Measurements from ENCODE around the gene PITPNC1. TPM values are rescaled to one million over a fixed set of nuclear protein-coding genes. Genes with fewer than 3 reads are reported as not detected.
"Not testable (repeated sequence)": the region's sequence is repeated elsewhere in the genome, so short reads cannot be mapped to it uniquely, and the experiment has no call there.

Gene PITPNC1
- total RNA-seq, 1 donor from 2014 or later: 70.9 TPM

DNA sequence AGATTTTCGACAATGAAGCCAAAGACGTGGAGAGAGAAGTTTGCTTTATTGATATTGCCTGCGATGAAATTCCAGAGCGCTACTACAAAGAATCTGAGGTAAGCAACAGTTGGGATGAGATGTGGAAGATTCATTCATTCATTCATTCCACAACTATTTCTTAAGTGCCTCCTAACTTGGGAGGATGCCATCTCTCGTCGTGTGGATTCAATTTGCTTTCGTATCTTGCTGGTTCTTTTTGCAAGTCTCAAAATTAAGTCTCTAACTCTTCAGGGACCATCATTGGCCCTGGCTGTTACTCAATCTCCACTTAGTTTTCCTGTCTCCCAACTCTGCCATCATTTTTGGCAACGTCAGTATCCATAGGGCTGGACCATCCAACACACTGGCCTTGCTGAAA, 255.1 kb downstream of the PITPNC1 start:
- FAIRE-seq (no peak), DNase-seq (ENCODE audit: low spot score in 2 of 2) (no peak)

DNA sequence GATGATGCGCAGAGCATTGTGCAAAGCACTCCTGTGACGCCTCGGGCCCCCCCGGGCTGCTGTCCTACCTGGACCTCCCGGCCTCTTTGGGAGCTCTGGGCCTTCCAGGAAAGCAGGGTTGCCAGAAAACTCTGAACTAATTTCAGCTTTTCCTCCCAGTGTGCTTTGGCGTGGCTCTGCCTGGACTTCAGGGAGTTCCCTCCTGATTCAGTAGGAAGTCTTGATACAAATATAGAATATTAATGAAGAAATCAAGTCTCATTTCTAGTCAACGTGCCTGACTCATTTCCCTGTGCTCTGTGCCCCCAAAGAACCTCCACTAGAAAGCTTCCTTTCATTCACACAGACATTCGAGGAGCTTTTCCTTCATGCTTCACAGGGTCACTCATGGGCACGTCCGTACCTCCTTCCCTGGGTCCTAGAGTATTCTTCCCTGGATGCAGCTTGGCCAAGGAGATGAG, 256.7 kb downstream of the PITPNC1 start:
- DNase-seq (ENCODE audit: low spot score in 2 of 2) (no peak), FAIRE-seq (no peak)

DNA sequence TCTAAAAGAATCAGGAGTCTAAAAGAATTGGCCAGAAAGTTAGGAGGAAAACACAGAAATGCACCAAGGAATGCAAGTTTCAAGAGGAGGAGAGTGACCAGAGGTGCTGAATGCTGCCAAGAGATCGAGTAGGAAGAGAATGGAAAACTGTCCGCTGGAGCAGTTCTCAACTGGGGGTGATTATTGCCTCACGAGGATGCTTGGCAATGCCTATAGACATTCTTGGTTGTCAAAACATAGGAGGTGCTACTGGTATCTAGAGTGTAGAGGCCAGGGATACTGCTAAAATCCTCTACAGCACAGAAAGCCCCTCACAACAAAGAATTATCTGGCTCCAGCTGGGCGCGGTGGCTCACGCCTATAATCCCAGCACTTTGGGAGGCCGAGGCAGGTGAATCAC, 258.6 kb downstream of the PITPNC1 start:
- DNase-seq (ENCODE audit: low spot score in 2 of 2): no peak
- FAIRE-seq: no peak

DNA sequence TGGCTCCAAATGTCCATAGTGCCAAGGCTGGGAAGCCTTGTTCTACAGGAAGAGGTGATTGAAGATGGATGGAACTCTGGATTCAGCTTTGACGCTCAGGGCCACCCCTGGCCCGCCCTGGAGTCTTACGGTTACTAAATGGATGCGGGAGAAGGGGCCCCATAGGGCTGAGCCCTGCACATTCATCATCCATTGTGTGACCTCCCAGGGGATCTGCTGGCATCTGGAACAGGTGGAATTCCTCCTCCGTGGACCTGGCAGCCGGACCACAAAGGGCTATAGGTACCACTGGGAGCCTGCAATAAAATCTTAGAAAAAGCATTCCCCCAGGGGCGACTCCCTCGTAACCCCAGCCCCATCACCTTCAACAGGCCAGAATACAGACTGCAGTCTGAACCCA, 259.2 kb downstream of the PITPNC1 start:
- DNase-seq (ENCODE audit: low spot score in 2 of 2): no peak

DNA sequence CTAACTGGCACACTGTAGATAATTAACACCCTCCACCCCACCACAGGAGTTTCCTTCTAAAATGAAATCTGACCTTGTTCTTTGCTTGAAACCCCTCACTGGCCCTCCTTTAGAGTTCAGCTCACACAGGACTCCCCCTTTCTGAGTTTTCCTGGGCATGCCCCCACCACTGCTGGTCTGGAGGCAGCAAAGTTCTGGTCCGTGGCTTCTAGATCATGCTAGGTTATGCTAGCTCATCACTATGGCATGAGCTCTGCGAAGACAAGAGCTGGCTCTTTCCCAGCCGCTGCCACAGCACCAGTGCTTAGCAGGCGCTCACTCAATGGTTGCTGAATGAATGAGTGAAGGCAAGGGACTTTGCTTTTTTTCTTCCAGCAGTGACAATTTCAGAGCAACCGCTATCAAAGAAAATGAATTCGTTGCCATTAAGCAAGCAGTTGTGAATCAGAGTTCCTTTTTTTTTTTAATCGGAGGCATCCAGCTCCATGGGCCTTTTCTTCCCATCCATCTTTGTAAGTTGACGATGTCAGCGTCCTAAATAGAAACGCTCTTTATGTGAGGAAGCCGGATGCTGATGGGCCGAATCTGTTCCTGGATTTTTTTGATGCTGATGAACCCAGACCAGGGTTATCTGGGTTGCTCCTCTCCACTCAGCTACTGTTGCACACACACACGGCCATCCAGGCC, 259.9 kb downstream of the PITPNC1 start:
- DNase-seq (ENCODE audit: low spot score in 2 of 2) (no peak), FAIRE-seq (no peak)

More for the DNA sequence above, 259.2 kb downstream of the PITPNC1 start:
- no peak for FAIRE-seq

DNA sequence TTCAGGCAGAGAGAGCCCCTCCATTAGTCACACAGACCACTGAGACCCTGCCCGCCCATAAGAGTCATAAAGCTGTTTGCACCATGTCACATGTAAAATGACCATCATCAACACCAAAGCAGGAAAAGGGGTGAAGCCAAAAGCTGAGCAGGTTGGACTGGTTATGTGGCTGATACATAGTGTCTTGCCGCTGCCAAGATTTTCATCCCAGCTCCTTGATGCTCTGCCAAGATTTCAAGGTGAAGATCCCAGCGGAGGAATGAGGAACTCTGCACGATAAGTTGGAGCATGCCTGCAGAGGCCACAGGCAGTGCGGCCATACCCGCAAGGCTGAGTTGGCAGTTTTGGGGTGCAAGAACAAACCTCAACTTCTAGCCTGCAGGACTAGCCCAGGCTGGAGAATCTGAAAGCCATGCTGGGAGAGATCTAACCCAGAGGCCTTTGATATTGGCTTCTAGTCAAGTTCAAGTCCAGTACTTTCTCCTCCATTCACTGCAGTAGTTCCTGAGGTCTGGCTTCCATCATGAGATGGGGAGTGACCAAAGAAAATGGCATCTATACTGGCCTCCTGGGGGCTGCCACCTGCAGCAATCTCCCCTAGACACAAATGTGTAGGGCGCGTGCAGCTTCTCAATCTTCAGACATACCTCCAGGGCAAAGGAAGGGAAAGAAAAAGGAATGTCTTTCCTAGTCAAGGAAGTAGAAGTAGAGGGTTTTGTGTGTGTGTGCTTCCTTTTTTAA, 261.0 kb downstream of the PITPNC1 start:
- FAIRE-seq (no peak), DNase-seq (ENCODE audit: low spot score in 2 of 2) (no peak)

DNA sequence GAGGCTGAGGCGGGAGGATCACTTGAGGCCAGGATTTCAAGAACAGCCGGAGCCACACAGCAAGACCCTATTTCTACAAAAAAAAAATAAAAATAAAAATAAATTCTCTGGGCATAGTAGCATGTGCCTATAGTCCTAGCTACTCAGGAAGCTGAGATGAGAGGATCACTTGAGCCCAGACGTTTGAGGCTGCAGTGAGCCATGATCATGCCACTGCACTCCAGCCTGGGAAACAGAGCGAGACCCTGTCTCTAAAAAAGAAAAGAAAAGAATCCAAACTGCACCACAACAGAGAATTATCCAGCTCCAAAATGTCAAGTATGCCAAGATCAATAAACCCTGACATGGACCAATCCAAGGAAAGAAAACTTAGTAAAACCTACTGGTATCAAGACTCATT, 261.8 kb downstream of the PITPNC1 start:
- DNase-seq (ENCODE audit: low spot score in 2 of 2) (no peak), FAIRE-seq (no peak)

DNA sequence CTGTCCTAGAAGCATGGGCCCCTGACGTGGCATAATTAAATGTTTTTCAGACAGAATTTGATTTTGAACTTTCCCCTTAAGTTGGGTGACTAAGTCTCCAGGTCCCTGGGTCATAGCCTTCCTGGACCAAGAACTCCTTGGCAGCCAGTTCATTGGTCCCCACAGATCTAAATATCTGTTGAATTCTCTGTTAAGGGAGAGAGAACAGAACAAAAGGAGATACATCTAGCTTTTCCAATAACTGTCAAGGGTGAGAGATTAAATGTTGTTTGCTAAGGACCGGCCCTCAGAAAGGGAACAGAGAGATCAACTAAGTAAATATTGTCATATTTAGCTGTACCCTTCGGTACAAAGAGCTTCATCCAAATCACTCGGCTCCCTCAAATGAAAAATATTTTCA, 262.5 kb downstream of the PITPNC1 start:
- DNase-seq (ENCODE audit: low spot score in 2 of 2) (no peak), FAIRE-seq (no peak)

DNA sequence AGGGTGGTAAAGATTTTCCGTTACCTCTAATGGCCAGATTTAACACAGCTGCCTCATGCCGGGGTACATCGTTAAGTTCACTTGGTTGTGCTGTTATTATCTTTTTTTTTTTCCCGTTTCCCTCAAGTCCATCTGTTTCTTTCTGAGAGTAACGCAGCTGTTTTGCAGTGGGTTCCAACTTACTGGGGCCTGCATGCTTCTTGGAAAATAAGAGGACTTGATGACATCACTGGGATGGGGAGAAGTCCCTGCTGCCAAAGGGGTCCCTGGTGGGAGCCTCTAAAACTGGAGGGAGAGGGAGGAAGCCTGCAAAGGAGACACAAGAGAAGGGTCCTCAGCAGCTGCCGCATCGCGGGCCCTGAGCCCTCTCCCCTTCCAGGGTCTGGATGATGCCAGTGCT, 262.9 kb downstream of the PITPNC1 start:
- FAIRE-seq: no peak
- no peak for DNase-seq (ENCODE audit: low spot score in 2 of 2)

DNA sequence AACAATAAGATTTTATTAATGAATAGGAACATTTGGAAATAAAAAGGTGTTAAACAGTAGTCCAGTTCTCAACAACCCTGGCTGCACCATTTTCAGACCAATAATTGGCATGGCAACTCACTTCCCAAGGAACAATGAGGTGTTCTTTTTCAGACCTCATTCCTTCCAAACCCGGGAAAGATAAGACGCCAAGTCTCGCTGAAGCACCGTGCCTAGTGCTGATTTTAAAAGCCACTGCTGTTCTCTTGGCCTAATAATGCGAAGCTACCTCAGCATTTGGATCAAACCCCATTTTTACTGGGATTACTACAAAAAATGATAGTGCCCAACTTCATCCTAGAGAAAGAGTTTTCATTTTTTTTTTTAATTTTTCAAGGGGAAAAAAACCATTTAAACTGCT, 265.4 kb downstream of the PITPNC1 start:
- FAIRE-seq (no peak), DNase-seq (ENCODE audit: low spot score in 2 of 2) (no peak)

DNA sequence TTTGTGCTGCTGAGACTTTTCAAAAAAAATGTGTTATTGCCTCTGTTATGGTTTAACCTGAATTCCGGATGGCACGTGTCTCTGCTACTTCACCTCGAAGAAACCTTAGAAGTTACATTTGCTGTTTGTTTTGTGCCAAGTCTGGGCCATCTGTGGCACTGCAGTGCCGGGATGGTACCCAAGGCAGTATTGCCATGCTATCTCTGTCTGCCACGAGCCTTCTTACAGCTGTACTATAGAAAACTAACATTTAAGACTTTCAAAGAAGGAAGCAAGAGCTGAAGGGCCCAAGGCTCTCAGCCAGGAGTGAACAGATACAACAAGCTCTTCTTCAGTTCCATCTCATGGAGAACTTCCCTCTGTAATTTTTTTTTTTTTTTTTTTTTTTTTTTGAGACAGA, 267.0 kb downstream of the PITPNC1 start:
- FAIRE-seq: no peak
- no peak for DNase-seq (ENCODE audit: low spot score in 2 of 2)

DNA sequence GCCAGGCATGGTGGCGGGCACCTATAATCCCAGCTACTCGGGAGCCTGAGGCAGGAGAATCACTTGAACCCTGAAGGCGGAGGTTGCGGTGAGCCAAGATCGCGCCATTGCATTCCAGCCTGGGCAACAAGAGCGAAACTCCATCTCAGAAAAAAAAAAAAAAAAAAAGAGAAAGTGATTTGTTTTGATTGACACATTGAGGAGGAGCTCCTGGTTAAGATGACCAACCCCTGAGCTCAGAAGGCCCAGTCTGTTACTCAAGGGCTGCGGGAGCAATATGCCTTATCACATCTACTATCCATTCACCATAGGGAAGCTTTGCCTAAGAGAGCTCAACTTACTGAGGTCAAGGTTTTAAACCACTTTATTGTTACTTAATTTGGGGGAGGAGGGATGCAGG, 268.1 kb downstream of the PITPNC1 start:
- FAIRE-seq; DNase-seq (ENCODE audit: low spot score in 2 of 2): not testable (repeated sequence)

DNA sequence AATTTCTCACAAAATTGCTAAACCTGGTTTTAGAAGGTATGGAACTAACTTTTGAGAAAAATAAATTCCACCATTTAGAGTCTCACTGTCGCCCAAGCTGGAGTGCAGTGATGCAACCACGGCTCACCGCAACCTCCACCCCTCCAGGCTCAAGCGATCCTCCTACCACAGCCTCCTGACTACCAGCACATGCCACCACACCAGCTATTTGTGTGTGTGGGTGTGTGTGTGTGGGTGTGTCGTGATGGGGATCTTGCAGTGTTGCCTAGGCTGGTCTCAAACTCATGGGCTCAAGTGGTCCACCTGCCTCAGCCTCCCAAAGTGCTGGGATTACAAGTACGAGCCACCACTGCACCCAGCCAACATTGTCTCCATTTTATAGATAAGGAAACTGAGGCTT, 269.4 kb downstream of the PITPNC1 start:
- FAIRE-seq: no peak
- DNase-seq (ENCODE audit: low spot score in 2 of 2): no peak

DNA sequence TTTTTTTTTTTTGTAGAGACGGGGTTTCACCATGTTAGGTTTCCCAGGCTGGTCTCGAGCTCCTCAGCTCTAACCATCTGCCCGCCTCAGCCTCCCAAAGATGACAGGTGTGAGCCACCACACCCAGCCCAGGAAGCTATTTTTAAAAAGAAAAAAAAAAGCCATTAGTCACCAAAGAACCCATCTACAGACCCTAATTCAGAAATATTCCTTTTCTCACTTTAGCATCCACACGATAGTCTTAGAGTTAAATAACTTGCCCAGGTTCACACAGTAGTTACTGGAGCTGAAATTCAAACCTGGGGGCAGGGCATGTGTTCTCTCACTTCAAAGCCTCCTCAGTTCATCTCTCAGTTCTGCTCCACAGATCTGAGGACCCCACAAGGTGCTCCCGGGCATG, 270.4 kb downstream of the PITPNC1 start:
- no peak for FAIRE-seq

DNA sequence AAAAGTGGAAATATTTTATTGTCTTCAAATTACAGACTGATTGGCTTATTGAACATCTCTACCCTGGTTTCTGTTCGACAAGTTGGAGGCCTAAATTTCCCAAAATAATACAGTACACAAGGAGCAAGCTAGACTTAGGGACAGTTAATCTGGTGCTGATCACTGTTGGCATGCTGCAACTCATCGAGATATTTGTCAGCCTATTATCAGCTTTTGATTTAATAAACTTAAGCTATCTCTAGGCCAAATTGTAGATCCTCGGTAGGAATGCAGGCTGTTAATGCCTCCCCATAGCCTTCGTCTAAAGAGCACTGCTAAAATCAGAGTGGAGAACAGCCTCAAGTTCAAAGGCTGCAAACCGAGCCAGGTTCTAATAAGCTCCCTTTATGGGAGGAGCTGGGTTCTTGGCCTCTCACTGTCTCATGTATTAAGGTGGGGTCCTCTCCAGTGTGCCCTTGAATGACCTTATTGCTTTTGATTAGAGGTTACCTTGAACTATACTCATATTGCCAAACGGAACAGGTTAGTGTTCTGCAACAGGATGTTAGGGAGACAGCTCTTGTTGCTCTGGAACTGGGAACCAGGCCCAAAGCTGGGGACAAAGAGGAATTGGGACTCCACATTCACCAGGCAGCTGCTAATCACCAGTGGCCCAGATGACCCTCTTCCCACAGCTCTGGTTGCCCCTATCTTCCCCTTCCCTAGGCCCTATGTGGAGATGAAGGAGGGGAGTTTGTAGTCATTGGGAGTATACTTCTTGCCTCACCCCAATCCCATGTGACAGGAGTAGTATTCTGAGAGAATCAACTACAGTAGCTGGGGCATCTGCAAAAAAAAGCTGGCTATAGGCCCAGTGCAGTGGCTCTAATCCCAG, 271.2 kb downstream of the PITPNC1 start:
- FAIRE-seq: no peak
- no peak for DNase-seq (ENCODE audit: low spot score in 2 of 2)

More for the DNA sequence above, 270.4 kb downstream of the PITPNC1 start:
- DNase-seq (ENCODE audit: low spot score in 2 of 2): no peak

DNA sequence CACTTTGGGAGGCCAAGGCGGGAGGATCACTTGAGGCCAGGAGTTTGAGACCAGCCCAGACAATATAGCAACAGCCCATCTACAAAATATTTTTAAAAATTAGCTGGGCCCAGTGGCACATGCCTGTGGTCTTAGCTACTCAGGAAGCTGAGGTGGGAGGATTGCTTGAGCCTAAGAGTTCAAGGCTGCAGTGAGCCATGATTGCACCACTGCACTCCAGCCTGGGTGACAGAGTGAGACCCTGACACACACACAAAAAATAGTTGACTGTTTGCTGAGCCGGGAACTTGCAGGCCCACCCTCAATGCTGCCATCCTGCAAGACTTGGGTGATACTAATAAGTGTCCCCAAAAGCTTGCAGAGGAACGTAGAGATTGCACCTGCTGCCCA, 271.8 kb downstream of the PITPNC1 start:
- not testable (repeated sequence) for FAIRE-seq; DNase-seq (ENCODE audit: low spot score in 2 of 2)

DNA sequence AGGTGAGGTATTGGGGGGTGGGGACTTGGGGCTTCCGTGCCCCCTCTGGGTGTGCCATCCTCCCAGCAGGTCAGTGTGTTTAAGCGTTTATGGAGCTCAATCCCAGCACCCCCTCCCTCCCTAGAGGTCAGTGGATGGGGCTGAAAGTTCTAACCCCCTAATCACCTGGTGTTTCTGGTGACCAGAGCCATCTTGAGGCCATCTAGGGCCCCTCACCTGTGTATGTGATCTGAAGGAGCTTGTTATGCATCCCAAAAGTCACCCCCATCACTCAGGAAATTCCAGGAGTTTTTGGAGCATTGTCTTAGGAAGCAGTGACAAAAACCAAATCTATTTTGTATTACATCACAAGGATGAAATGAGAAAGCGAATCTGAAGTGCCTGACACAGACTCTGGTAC, 272.8 kb downstream of the PITPNC1 start:
- DNase-seq (ENCODE audit: low spot score in 2 of 2) (no peak), FAIRE-seq (no peak)

DNA sequence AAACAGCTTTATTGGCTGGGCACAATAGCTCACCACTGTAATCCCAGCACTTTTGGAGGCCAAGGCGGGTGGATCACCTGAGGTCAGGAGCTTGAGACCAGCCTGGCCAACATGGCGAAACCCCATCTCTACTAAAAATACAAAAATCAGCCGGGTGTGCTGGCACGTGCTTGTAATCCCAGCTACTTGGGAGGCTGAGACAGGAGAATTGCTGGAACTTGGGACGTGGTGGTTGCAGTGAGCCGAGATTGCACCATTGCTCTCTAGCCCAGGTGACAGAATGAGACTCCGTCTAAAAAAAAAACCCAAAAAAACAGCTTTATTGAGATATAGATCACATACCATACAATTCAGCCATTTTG, 274.1 kb downstream of the PITPNC1 start:
- FAIRE-seq; DNase-seq (ENCODE audit: low spot score in 2 of 2): not testable (repeated sequence)

DNA sequence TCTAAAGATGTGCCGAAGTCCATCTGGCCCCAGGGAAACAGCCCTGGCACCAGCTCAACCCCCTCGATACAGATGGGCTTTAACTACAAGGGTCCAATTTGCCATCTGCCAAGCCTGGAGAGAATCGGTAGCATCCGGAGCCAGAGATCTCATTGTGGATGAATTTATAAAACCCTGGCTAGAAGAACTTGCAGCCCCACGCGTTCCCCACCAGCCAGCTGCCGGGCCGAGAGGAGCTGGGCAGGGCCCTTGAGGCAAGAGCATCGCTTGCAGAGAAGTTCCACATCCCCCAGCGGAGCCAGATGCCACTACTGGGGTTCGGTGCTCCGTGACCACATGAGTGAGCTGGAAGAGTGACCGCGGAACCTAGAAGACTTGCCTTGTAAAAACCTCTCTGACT, 275.4 kb downstream of the PITPNC1 start:
- FAIRE-seq: no peak
- DNase-seq (ENCODE audit: low spot score in 2 of 2): no peak

DNA sequence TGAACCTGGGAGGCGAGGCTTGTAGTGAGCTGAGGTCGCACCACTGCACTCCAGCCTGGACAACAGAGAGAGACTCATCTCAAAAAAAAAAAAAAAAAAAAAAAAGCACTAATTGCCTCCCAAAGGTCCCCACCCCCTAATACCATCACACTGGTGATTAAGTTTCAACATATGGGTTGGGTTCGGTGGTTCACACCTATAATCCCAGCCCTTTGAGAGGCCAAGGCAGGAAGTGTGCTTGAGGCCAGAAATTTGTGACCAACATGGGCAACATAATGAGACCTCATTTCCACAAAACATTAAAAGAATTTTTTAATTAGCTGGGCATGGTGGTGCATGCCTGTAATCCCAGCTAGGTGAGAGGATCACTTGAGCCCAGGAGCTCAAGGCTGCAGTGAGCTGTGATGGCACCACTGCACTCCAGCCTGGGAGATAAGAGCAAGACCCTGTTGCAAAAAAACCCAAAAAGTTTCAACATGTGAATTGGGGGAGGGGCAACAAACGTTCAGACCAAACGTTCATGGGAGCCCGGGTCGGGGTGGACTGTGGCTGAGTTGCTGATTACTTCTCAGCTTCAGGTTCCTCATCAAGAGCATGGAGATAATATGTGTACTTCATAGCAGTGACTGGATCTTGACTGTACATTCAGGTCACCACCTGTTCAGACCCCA, 278.5 kb downstream of the PITPNC1 start:
- no peak for FAIRE-seq
- no peak for DNase-seq (ENCODE audit: low spot score in 2 of 2)
